ENCODE data around the gene HOXA11. TPM values are rescaled to one million over a fixed set of nuclear protein-coding genes. Genes with fewer than 3 reads are reported as not detected.

The HOXA11 gene
- total RNA-seq, 1 donor from 2014 or later: 1.3 TPM

GRCh38 chr7:27132214-27132613 is 52.8 kb downstream of the HOXA11 start:
- intact Hi-C loops (cut with DNase I): no loop called here
- no peak for ATAC-seq

GRCh38 chr7:27131390-27131819 is 53.6 kb downstream of the HOXA11 start:
- ATAC-seq (no peak), DNase-seq (ENCODE audit: low spot score) (no peak)
- intact Hi-C loops (cut with DNase I): no loop called here

More at GRCh38 chr7:27132214-27132613, 52.8 kb downstream of the HOXA11 start:
- no peak for DNase-seq (ENCODE audit: low spot score)

Small RNA genes lying within 50 kb of the gene (microRNA-seq; reads per million reads assigned to microRNA genes)
- gene MIR196B: 3,026 reads per million, percentile 90 among the genes with 10 or more reads in this experiment

Other genes starting within 250 kb of the HOXA11 start
- gene HOXA1, start 89.2 kb downstream of the HOXA11 start, total RNA-seq: 0.98 TPM
- 3.9 TPM for gene HOXA2, start 82.5 kb downstream of the HOXA11 start, total RNA-seq
- gene HOXA4, start 54.5 kb downstream of the HOXA11 start, total RNA-seq: 10.0 TPM
- 20.1 TPM for gene HOXA5, start 41.6 kb downstream of the HOXA11 start, total RNA-seq
- gene HOXA6, start 37.5 kb downstream of the HOXA11 start, total RNA-seq: 15.8 TPM
- gene HOXA3, start 32.6 kb downstream of the HOXA11 start, total RNA-seq: 20.9 TPM
- gene HOXA7, start 28.6 kb downstream of the HOXA11 start, total RNA-seq: 6.2 TPM
- 7.1 TPM for gene HOXA9, start 19.7 kb downstream of the HOXA11 start, total RNA-seq
- 11.2 TPM for gene HOXA10, start 10.9 kb downstream of the HOXA11 start, total RNA-seq
- gene HOXA13, start 14.9 kb upstream of the HOXA11 start, total RNA-seq: 0.18 TPM
- not detected for gene EVX1, start 57.6 kb upstream of the HOXA11 start, total RNA-seq

All from sciatic nerve (tissue), 2 donors.